ENCODE results near the gene GRXCR1. TPM values are rescaled to one million over a fixed set of nuclear protein-coding genes. Genes with fewer than 3 reads are reported as not detected.

Gene GRXCR1
- total RNA-seq, 4 donors from 2014 or later = not detected

DNA sequence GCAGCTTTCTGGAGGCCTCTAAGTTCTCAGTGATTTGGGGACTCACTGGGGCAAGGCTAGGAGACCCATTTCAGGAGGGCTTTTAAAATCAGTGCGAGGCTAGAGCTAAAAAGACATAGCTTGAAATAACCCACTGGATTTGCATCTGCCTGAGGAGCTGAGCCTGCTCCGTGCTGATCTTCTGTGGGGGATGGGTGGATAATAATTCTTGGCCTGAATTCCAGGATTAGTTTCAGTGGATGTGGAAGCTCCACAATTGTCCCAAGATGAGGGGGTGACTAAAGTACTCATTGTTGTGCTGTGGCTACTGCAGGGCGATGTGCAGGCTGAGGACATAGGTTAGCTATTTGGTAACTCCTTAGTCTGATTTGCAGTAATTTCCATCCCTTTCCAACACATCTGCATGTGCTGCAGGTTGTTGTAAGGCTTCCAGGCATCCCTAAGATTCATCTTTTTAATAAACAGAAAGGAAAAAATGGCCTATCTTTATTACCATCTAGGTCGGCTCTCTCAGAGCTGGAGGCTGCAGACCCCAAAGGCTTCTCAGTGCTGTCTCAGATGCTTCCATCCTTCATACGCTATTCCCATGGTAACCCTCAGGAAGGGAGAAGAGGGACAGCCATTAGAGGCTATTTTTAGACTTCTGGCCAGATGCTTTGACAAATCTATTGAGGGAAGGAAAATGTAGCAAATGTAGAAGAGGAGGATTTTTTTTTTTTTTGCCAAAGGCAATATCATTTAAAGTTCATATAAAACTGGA, 63.4 kb downstream of the GRXCR1 start:
- DNase-seq = no peak
- no peaks in the 10 kb centered on the region for H3K36me3 ChIP-seq
- no peak overlapping the region for H3K27ac ChIP-seq
- H3K4me3 ChIP-seq = no peak overlapping the region
- H3K4me1 ChIP-seq = no peaks in the 10 kb centered on the region
- no peaks in the 10 kb centered on the region for H3K27me3 ChIP-seq
- no peaks in the 10 kb centered on the region for H3K9me3 ChIP-seq
- no peak for TF ChIP-seq POLR2A (IDR thresholded peaks at IDR 0.05)
- TF ChIP-seq, protein P1, sequence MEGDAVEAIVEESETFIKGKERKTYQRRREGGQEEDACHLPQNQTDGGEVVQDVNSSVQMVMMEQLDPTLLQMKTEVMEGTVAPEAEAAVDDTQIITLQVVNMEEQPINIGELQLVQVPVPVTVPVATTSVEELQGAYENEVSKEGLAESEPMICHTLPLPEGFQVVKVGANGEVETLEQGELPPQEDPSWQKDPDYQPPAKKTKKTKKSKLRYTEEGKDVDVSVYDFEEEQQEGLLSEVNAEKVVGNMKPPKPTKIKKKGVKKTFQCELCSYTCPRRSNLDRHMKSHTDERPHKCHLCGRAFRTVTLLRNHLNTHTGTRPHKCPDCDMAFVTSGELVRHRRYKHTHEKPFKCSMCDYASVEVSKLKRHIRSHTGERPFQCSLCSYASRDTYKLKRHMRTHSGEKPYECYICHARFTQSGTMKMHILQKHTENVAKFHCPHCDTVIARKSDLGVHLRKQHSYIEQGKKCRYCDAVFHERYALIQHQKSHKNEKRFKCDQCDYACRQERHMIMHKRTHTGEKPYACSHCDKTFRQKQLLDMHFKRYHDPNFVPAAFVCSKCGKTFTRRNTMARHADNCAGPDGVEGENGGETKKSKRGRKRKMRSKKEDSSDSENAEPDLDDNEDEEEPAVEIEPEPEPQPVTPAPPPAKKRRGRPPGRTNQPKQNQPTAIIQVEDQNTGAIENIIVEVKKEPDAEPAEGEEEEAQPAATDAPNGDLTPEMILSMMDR (IDR thresholded peaks at IDR 0.05) = no peak

DNA sequence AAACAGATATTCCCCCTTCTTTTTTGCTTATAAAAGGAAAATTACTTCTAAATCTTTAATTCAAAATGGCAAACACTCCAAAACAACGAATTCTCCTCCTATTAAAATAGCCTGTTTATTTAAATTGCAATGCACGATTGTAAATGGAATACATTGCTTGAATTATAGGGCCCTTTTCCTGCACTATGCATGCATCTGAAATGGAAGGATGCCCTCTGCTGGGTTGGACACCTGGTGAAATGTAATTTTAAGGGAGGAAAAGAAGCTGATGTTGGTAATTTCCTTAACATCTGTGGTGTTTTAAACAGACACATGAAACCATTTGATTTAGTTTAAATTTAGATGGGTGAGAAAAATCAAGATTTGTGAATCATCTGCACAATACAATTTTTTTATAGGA, 72.8 kb downstream of the GRXCR1 start:
- H3K27me3 ChIP-seq = no peaks in the 10 kb centered on the region
- TF ChIP-seq, protein P1 (IDR thresholded peaks at IDR 0.05) = no peak
- no peak overlapping the region for H3K4me3 ChIP-seq
- no peaks in the 10 kb centered on the region for H3K4me1 ChIP-seq
- H3K36me3 ChIP-seq = no peaks in the 10 kb centered on the region
- H3K27ac ChIP-seq = no peak overlapping the region
- no peaks in the 10 kb centered on the region for H3K9me3 ChIP-seq
- no peak for DNase-seq

DNA sequence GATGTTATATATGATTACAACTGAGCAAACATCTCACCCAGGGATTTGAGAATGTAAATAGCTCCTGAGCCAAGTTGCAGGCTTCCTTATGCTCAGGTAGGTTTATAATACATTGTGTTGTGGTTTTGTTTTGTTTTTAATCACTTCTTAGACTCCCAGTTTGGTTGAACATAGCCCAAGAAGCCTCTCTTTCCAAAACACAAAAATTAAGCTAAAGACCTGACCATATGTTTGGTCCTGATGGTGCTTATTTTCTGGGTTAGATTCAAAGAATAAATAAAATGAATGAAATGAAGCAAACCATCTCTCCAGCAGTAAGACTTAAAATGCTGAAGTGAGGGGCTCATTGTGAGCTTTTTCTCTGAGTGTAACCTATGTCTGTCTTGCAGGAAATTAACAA, 93.5 kb downstream of the GRXCR1 start:
- DNase-seq = no peak
- no peaks in the 10 kb centered on the region for H3K27me3 ChIP-seq
- no peak overlapping the region for H3K4me3 ChIP-seq
- H3K4me1 ChIP-seq = no peaks in the 10 kb centered on the region
- H3K36me3 ChIP-seq = no peaks in the 10 kb centered on the region
- no peaks in the 10 kb centered on the region for H3K9me3 ChIP-seq
- no peak overlapping the region for H3K27ac ChIP-seq
- TF ChIP-seq POLR2A (IDR thresholded peaks at IDR 0.05) = no peak
- TF ChIP-seq, protein P1 (IDR thresholded peaks at IDR 0.05) = no peak

DNA sequence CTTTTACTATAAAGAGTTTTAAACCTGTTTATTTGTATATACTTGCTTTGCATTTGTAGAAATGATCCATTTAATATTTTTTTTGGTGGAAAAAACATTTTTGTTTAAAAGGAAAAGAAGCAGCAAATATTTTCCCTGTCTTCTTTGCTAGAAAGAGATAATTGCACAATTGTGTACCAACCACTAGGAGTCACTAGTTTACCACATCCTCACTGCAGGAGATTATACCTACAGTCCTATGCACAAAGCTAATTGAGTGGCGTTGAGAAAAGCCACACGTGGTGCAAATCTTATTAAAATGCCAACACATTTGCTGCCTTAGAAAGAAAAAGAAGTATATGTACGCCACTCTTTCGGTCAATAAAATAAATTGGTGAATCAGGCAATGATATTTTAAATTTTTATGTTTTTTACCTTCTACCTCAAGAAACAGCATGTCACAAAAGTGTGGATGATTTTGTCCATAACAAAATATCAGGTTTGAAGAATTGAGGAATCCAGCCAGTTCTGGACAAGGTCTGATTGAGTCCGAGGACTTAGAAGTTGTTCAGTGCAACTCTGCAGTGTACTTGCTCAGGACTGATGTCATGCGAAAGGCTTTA, 102.9 kb downstream of the GRXCR1 start:
- Histone ChIP-seq H3K36me3 (no peaks in the 10 kb centered on the region), H3K27ac (no peak overlapping the region), H3K4me1 (no peaks in the 10 kb centered on the region), H3K4me3 (no peak overlapping the region), H3K9me3 (no peaks in the 10 kb centered on the region), H3K27me3 (no peaks in the 10 kb centered on the region)
- no peak for TF ChIP-seq POLR2A (IDR thresholded peaks at IDR 0.05)
- TF ChIP-seq, protein P1 (IDR thresholded peaks at IDR 0.05) = peak in 3 of 6 experiments; percentile 9 to 27 (median 25)
- DNase-seq = no peak

DNA sequence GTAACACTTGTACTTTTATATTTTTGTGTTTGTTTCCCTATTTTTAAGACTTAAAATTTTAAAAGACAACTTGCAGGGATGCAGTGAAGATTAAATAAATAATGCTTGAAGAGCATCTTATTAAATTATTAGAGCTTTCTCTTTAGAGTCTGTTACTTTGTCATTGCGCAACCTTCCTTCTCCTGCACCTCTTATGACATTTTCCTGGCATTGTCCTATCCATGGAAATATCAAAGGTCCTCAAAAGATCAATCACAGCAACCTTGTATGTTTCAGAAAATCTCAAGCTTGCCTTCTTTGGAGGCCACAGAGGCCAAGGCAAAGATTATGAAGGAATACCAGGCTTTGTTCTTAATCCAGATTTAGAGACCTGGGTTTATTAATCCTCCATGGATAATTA, 116.3 kb downstream of the GRXCR1 start:
- TF ChIP-seq, protein P1 (IDR thresholded peaks at IDR 0.05) = no peak
- peaks cover 0 to 6% (median 0%) of the 10 kb centered on the region in 4 donors for H3K9me3 ChIP-seq
- H3K4me3 ChIP-seq = no peak overlapping the region
- H3K27ac ChIP-seq = no peak overlapping the region
- H3K36me3 ChIP-seq = no peaks in the 10 kb centered on the region
- H3K4me1 ChIP-seq = no peaks in the 10 kb centered on the region
- DNase-seq = no peak
- H3K27me3 ChIP-seq = no peaks in the 10 kb centered on the region

Data from Peyer's patch (tissue), 4 donors.